MM.1S (cell line): ENCODE results near the gene CXCL6.

Source experiments
- CTCF ChIP-seq: fragments of 300-600 bp; sonication (generic); IDR thresholded peaks from 2 replicates; pipeline ENCODE4 v1.5.1; 2016; ENCODE audit warnings: antibody characterized with exemption, low read length, mixed read lengths
- EZH2 ChIP-seq: fragments of 300-600 bp; sonication (generic); optimal IDR thresholded peaks from 2 replicates; pipeline ENCODE3; 2017; ENCODE audit warnings: low read depth, mild to moderate bottlenecking, antibody characterized with exemption, low read length, mixed read lengths

GRCh38 chr4:73853718-73854473, 17.4 kb downstream of the CXCL6 start:
- TF ChIP-seq CTCF (no peak), EZH2 (no peak)
